HG02840 (cell line): ENCODE measurements around the gene KSR2.
"Not testable (repeated sequence)": the region's sequence is repeated elsewhere in the genome, so short reads cannot be mapped to it uniquely, and the experiment has no call there.

Source experiments
- ATAC-seq: cut with Tn5 transposase; IDR thresholded peaks from one replicate; pipeline ENCODE4 v1.9.1; 2021; ENCODE audit warnings: mild to moderate bottlenecking, moderate library complexity, moderate number of reproducible peaks; ENCODE audit not compliant: unreplicated experiment, low FRiP score

Gene KSR2

GRCh38 chr12:117892441-117892840, 76.3 kb downstream of the KSR2 start:
- ATAC-seq, result no peak

DNA sequence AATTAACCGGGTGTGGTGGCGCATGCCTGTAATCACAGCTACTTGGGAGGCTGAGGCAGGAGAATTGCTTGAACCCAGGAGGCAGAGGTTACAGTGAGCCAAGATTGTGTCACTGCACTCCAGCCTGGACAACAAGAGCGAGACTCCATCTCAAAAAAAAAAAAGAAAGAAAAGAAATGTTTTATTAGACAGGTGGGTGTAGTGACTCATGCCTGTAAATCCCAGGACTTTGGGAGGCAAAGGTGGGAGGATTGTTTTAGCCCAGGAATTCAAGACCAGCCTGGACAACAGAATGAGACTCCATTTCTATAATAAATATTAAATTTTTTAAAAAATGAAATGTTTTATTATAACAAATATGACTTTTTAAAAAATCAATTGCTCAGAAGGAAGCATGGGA, 77.5 kb downstream of the KSR2 start:
- ATAC-seq, result not testable (repeated sequence)

- no peak for ATAC-seq
Observed at GRCh38 chr12:117890644-117891043, 78.1 kb downstream of the KSR2 start.

- ATAC-seq, result no peak
Observed at GRCh38 chr12:117890137-117890536, 78.7 kb downstream of the KSR2 start.

- no peak for ATAC-seq
Observed at GRCh38 chr12:117889098-117889497, 79.7 kb downstream of the KSR2 start.

DNA sequence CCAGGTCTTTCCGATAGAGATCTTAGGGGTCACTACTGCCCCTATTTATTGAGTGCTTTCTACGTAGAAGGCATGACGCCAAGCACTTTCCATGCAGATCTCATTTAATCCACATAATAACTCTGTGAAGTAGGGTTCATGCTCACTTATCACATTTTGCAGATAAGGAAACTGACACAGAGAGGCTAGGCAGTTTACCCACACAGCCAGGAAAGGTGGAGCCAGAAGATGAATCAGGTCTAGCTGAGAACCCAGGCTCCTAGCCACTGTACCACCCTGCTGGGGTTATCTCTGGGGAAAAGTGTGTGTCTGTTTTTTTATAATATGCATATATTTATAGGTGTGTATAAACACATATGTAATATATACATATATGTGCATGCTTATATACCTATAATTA, 83.6 kb downstream of the KSR2 start:
- ATAC-seq, result no peak

DNA sequence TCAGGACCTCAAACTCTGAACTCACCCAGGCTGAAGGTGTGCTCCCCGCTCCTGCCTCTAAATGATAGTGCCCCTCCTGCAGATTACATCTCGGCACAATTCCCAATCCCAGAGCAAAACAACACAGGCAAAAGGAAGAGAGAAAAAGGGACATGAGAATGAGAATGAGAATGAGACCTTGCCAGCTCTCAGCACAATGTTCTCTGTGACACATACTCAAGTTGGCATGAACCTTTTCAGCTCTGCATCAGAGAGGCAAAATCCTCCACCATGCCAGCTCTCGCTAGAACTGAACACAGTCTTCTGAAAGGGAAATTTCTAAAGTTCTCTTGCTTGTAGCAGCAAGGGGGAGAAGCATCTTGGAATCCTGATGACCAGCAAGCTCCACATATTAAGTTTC, 84.6 kb downstream of the KSR2 start:
- no peak for ATAC-seq

DNA sequence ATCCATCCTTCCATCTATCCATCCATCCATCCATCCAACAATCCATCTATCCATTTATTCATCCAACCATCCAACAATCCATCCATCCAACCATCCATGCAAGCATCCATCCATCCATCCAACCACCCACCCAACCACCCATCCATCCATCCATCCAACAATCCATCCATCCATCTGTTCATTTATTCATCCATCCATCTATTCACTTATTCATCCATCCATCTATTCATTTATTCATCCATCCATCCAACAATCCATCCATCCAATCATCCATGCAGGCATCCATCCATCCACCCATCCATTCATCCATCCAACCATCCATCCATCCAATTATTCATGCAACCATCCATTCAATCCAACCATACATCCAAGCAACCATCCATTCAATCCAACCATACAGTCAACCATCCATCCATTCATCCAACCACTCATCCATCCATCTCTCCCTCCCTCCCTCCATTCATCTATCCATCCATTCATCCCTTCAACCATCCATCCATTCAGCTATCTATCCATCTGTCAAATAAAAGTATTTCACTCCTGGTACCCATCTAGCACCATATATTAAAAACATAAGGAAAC, 86.1 kb downstream of the KSR2 start:
- ATAC-seq, result no peak

DNA sequence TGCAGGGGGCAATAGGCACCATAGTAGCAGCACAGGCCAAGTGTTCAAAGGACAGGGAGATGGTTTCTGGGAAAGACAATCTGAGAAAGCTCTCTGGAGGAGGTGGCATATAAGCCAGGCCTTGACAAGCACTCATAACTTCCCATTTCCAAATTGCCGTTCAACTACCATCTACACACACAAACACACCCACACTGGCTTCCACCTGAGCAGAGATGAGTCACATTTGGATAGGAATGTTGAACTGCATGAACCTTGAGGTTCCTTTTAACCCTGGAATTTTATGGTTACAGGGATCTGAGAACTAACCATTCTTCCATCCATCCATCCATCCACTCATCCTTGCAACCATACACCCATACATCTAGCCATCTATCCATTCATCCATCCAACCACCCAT, 86.6 kb downstream of the KSR2 start:
- no peak for ATAC-seq

- ATAC-seq, result no peak
Observed at GRCh38 chr12:117881517-117881916, 87.3 kb downstream of the KSR2 start.

DNA sequence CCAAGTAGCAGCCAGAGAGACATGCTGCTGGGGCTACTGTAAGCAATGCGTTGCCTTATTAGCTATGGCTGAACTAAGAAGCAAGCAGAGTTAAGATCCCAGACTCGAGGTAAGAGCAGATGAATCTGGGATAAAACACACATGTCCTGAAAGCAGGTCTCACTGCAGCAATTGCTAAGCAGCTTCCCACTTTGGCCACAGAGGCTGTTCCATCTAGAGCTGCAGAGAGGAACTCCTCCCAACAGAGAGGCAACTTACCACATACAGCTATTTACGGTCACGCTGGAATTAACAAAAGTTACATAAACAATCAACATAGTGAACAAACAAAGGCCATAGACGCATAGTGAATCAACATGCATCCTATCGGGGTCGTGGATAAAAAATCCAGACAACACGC, 90.2 kb downstream of the KSR2 start:
- ATAC-seq, result no peak

GRCh38 chr12:117876436-117876816, 92.4 kb downstream of the KSR2 start:
- no peak for ATAC-seq

- ATAC-seq, result no peak
Observed at GRCh38 chr12:117875744-117876435, 92.9 kb downstream of the KSR2 start.

GRCh38 chr12:117874842-117875434, 93.9 kb downstream of the KSR2 start:
- no peak for ATAC-seq

DNA sequence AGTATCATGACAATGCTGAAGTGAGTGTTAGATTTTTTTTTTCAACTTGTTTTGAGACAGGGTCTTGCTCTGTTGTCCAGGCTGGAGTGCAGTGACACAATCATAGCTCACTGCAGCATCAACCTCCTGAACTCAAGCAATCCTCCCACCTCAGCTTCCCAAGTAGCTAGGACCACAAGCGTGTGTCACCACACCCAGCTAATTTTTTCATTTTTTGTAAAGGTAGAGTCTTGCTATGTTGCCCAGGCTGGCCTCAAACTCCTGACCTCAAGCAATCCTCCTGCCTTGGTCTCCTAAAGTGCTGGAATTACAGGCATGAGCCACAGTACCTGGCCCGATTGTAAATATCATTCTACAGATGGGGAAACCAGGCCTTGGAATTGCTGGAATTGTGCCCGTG, 94.6 kb downstream of the KSR2 start:
- ATAC-seq, result not testable (repeated sequence)

GRCh38 chr12:117872546-117873169, 96.1 kb downstream of the KSR2 start:
- ATAC-seq, result no peak

GRCh38 chr12:117869551-117869950, 99.2 kb downstream of the KSR2 start:
- no peak for ATAC-seq

DNA sequence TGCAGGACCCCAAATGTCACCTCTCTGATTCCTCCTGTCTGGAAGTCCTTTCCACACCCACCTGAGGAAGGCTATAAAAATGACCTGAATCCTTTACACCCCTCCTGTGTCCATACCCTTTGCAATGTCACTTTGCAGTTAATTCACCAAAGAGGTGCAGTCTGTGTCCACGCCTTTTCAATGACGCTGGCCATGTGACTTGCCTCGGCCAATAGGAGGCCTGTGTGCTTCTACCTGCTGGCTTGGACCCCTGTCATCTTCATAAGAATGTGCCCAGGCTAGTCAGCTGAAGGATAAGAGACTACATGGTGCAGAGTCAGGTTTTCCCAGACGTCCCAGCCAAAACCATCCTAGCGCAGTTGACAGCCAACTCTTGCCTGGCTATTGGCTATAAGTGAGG, 101.4 kb downstream of the KSR2 start:
- ATAC-seq, result no peak

- no peak for ATAC-seq
Observed at GRCh38 chr12:117865505-117865904, 103.3 kb downstream of the KSR2 start.

DNA sequence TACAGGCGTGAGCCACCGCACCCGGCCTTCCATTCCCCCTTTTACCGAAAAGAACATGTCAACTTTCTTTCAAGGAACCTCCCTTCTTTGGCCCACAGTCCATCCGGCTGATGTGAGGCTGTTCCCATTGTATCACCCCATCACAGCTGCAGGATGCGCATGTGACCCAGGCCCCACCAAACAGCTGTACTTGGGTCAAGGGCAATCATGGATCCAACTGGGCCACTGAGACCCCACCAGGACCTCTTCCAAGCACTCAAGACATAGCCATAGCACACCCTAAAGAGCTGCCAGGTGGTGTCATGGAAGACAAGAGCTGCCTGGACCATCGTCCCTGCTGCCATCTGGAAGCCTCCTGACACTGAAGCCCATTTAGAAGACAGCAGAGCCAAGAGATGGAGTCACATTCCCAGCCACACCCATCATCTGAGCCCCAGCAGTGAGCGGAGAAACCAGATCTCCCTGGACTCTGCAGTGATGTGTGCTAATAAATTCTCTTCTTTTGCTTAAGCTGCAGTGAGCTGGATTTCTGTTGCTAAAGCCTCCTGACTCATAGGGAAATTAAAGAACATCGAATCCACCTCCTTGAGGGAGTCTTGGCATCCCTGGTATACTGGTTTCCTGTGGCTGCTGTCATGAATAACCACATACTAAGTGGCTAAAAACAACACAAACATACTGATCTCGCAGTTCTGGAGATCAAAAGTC, 105.6 kb downstream of the KSR2 start:
- ATAC-seq, result no peak

- ATAC-seq, result no peak
Observed at GRCh38 chr12:117861691-117862090, 107.1 kb downstream of the KSR2 start.
